HG03558 (cell line): ENCODE measurements around the gene PALLD.
"Not testable (repeated sequence)": the region's sequence is repeated elsewhere in the genome, so short reads cannot be mapped to it uniquely, and the experiment has no call there.

Experiments
- ATAC-seq: cut with Tn5 transposase; IDR thresholded peaks from one replicate; pipeline ENCODE4 v1.9.1; 2021; ENCODE audit warnings: moderate number of reproducible peaks; ENCODE audit not compliant: unreplicated experiment; ENCODE audit errors: extremely low read depth

PALLD gene

GRCh38 chr4:168802222-168802621, 305.4 kb downstream of the PALLD start:
- no peak for ATAC-seq

GRCh38 chr4:168803052-168803451, 306.2 kb downstream of the PALLD start:
- ATAC-seq, result not testable (repeated sequence)

- ATAC-seq, result no peak
These were observed 306.9 kb downstream of the PALLD start for GRCh38 chr4:168803732-168804131.

- ATAC-seq, result no peak
These were observed 307.3 kb downstream of the PALLD start for GRCh38 chr4:168804146-168804545.

- ATAC-seq, result no peak
These were observed 308.5 kb downstream of the PALLD start for GRCh38 chr4:168805341-168805740.

- ATAC-seq, result not testable (repeated sequence)
These were observed 309.4 kb downstream of the PALLD start for GRCh38 chr4:168806247-168806646.

GRCh38 chr4:168811207-168811606, 314.4 kb downstream of the PALLD start:
- ATAC-seq, result no peak

GRCh38 chr4:168811786-168812651, 315.2 kb downstream of the PALLD start:
- ATAC-seq, result no peak

GRCh38 chr4:168812806-168813205, 316.0 kb downstream of the PALLD start:
- no peak for ATAC-seq

- no peak for ATAC-seq
These were observed 317.0 kb downstream of the PALLD start for GRCh38 chr4:168813890-168814289.

- no peak for ATAC-seq
These were observed 318.8 kb downstream of the PALLD start for GRCh38 chr4:168815379-168816345.

- ATAC-seq, result no peak
These were observed 320.5 kb downstream of the PALLD start for GRCh38 chr4:168817370-168817769.

GRCh38 chr4:168822481-168822880, 325.6 kb downstream of the PALLD start:
- ATAC-seq, result no peak

GRCh38 chr4:168825975-168826374, 329.1 kb downstream of the PALLD start:
- no peak for ATAC-seq

GRCh38 chr4:168826620-168827019, 329.8 kb downstream of the PALLD start:
- no peak for ATAC-seq

GRCh38 chr4:168830777-168831512, 334.1 kb downstream of the PALLD start:
- no peak for ATAC-seq

- ATAC-seq, result no peak
These were observed 334.7 kb downstream of the PALLD start for GRCh38 chr4:168831585-168831918.

- ATAC-seq, result peak; percentile 72
These were observed 335.3 kb downstream of the PALLD start for GRCh38 chr4:168831919-168832762.

- no peak for ATAC-seq
These were observed 336.1 kb downstream of the PALLD start for GRCh38 chr4:168832763-168833575.
